Hematopoietic multipotent progenitor cell treated with erythropoietin and hydrocortisone succinate and interleukin-3 and kit ligand, for 15 days (in vitro differentiated cells): Measurements from ENCODE around the gene PDIA6.
"Not testable (repeated sequence)": the region's sequence is repeated elsewhere in the genome, so short reads cannot be mapped to it uniquely, and the experiment has no call there.

Experiments
- DNase-seq: peaks from one replicate; pipeline ENCODE4 v3.0.0-alpha.2; 2015; ENCODE audit warnings: low spot score

PDIA6 gene

DNA sequence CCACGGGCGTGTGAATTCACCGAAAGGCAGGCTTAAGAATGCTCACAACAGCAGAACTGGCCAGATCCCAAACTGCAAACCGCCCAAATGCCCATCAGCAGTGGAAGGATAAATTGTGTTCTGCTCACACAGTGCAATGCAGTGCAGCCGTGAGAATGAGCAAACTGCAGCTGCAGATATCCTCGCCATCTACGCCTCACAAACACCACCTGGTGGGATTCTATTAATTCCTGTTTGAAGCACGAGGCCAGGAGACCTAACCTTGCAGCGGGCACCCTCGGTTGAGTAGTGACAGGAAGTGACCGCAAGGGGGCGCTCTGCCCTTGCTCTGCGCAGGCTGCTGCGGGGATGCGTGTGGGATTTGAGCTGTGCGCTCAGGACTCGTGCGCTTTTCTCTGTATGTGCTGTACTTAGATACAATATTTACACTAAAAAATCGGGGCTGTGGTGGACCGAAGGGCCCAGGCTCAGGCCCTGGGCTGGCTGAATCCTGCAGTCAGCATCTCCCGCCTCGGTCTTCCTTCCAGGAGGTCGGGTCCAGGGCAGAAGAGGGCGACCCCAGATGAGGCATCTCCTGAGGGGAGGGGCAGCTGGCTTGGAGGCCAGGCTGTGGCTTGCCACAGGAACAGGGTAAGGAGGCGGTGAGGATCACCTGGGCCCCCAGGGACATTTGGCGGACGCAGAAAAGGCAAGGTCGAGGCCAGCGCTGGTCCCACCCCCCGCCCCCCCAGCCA, 19.8 kb upstream of the PDIA6 start:
- DNase-seq = peak; percentile 75

DNA sequence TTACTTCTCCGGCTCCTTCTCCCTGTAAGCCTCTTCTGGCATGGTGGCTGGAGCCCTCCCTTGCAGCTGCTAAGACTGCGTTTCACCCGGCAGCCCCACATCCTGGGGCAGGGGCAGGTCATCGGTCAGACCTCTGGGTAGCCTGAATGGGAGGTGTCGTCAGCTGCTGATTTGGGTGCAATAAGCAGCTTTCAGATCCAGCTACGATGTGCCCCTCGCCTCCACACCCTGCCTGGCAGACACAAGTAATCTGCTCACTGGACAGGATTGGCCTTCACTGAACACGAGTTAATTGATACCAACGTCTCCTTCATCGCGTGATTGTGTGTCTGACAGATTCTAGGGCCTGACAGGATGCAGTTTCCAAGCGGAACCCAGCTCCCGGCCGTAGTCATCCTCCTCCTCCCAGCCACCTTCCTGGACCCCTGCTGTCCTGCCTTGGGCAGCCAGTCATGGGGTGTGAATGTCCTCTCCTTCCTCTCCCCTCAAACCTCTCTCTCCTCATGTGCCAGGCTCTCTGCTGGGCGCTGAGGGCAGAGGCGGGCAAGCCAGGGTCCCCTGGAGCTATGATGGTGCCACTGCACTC, 18.9 kb upstream of the PDIA6 start:
- no peak for DNase-seq

- no peak for DNase-seq
Measured at GRCh38 chr2:10830641-10831399, 18.2 kb upstream of the PDIA6 start.

GRCh38 chr2:10830203-10830602, 17.6 kb upstream of the PDIA6 start:
- no peak for DNase-seq

DNA sequence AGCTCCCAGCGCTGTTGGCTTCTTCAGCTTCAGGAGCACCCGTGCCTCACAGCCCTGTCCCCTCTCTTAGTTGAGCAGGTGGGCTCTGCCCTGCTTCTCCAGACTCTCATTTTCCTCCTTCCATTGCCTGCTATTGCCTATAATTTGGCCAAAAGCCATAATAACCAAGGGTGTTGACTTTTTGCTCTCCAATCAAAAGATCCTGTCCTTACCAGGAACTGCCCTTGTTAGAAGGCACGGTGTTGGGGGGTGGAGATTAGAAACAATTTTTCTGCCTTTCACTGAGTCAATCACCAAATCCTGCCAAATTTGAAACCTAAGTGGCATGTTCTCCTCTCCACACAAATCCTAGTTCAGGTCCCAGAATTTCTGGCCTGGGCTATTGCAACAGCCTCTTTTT, 16.7 kb upstream of the PDIA6 start:
- DNase-seq = no peak

- no peak for DNase-seq
Measured at GRCh38 chr2:10828346-10828745, 15.8 kb upstream of the PDIA6 start.

GRCh38 chr2:10826625-10827024, 14.0 kb upstream of the PDIA6 start:
- no peak for DNase-seq

DNA sequence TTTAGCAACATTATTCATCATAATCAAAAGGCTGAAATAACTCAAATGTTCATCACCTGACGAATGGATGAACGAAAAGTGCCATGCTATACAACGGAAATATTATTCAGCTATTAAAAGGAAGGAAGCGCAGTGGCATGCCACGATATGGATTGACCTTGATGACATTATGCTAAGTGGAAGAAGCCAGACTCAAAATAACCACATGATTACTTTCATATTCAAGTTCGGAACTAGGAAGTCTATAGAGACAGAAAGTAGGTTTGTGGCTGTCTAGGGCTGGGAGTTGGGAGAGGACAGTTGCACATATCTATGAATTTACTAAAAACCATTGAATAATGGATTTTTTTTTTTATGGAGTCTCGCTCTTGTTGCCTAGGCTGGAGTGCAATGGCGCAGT, 13.4 kb upstream of the PDIA6 start:
- no peak for DNase-seq

DNA sequence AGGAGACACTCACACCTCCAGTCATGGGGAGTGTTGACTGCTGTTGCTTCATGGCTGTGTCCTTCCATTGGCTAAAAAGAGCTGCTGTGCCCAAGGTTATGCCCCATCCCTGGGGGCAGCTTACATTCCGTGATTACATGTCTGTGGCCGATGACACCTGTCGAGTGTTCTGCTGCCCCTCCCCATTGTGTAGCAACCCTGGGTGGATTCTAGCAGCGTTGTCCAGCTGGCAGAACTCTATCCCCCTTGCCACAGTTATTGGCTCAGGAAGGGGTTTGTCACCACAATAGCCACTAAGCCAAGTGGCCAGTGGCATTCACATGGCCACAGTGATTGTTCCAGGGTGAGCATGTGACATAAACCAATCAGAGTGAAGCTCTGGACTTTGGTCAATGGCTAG, 11.6 kb upstream of the PDIA6 start:
- DNase-seq = no peak

DNA sequence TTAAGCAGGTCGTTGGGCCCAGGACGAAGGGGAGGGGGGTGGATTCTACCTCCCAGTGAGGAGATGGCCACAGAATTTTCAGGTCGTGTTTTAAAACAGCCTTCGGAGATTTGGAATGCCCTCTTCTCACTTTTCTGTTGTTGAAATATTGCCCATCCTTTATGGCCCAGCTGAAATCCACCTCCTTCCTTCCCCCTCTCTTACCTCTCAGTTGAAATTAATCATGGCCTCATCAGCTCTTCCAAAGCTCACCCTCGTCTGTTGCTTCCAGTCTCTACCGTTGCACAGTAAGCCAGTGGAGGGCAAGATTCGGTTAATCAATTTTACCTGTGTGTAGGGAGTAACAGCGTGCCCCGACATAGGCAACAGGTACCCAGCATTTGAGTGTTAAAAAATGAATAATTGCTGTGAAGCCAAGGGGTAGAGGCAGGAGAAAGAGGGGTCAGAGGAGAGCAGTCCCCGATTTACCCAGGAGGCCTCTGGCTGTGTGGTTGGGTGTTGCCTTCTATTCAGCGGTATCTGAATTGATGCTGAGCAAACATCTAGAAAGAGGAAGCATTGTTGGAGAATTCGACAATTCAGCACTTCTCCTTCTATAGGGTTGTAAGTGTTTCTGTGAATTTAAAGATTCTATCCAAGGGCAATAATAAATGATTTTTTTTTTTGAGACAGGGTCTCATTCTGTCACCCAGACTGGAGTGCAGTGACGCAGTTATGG, 8.6 kb upstream of the PDIA6 start:
- DNase-seq = no peak

GRCh38 chr2:10820562-10820961, 8.0 kb upstream of the PDIA6 start:
- DNase-seq = no peak

DNA sequence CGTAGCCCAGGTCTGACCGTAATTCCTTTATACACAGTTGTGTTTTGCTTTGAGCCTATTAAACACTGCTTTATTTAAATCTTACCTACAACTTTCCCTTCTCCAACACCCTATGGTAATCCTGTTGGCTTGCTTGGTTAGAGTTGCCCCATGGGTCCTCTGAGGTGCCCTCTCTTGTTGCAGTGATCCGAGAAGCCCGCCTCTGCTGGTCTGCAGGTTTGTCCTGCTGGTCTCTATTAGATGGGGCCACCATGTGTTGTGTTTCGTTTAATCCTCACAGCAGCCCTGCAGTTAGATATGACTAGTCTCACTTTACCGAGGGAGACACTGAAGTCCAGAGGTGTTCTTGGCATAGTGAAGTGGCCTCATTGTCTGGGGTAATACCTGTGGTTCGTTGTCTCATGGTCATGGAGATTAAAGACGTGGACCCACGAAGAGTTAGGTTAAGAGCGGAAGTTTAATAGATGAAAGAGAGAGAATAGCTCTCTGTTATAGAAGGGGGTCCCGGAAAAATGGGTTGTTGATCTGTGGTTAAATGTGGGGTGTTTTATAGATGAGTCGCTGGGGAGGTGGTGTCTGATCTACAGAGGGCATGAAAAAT, 7.2 kb upstream of the PDIA6 start:
- no peak for DNase-seq

- no peak for DNase-seq
Measured at GRCh38 chr2:10818984-10819383, 6.4 kb upstream of the PDIA6 start.

GRCh38 chr2:10818305-10818704, 5.7 kb upstream of the PDIA6 start:
- not testable (repeated sequence) for DNase-seq

DNA sequence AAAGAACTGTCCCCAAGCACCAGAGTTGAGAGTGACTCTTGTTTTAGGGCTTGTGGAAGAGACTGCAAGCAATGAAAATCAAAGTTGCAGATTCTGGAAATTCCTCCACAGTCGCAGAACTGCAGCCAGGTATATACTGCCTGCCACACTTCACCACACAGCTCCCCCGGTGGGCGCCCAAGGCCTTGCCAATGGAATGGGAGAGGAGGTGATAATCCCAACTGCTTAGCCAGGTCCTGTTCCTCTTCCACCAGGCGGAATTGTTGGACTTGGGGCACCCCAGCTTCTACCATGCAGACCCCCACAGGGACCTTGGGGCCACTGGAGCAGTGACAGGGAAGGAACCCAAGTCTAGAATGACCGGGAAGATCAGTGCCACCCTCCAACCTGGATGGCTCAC, 4.8 kb upstream of the PDIA6 start:
- DNase-seq = no peak

- DNase-seq = no peak
Measured at GRCh38 chr2:10814571-10815331, 2.2 kb upstream of the PDIA6 start.

DNA sequence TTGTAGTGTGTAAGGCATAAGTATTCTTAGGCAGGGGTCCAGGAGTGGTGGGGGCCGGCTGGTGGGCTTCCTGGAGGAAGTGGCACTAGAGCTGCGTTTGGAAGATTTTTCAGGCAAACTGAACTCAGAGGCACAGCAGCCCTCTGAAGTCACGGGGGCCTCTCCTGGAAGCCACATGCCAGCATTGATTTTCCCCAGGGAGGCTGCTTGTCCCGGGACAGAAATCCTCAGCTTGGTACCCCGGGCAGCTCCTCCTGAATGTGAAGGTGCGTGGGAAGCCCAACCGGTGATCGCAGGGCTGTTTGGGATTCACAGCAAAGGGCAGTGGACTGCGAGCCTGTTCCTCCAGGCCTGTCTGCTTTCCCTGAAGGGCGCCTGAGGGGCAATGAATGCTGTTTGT, 1.6 kb upstream of the PDIA6 start:
- DNase-seq = no peak

DNA sequence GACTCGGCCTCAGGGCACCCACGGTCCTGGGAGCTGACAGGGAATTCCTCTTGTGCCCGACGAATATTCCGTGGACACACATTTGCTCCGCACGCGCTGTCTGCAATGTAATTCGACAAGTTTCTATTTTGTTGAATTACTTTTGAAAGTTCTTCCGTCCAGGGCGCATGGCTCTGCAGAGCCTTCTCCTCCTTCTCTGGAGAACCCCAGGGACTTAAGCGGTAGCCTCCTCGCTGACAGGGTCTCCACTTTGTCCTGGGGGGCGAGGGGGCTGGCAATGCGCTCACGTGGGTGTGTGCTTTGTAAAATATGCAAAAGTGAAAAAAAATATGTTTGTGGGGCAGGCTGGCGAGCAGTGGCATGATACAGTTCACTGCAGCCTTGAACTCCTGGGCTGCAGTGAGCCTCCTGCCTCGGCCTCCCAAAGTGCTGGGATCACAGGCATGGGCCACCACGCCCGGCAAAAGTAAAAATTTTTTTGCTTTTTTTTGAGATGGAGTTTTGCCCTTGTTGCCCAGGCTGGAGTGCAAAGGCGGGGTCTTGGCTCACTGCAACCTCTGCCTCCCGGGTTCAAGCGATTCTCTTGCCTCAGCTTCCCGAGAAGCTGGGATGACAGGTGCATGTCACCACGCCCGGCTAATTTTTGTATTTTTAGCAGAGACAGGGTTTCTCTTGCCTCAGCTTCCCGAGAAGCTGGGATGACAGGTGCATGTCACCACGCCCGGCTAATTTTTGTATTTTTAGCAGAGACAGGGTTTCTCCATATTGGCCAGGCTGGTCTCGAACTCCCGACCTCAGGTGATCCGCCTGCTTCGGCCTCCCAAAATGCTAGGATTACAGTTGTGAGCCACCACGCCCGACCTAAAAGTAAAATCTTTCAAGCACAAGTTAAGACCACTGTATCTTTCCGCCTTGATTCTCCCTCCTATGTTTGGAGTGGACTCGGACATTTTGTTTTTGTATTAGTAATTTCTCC, 866 bp upstream of the PDIA6 start:
- not testable (repeated sequence) for DNase-seq

GRCh38 chr2:10811517-10811916, 1.1 kb downstream of the PDIA6 start:
- no peak for DNase-seq
